Gastroesophageal sphincter (tissue), 4 donors: ENCODE measurements around the gene IMMT. TPM values are rescaled to one million over a fixed set of nuclear protein-coding genes. Genes with fewer than 3 reads are reported as not detected.
A peak's percentile ranks its signal among the peaks of the same experiment; 100 is the strongest.
"Not testable (repeated sequence)": the region's sequence is repeated elsewhere in the genome, so short reads cannot be mapped to it uniquely, and the experiment has no call there.

Experiments used
- ATAC-seq: fragments of 150-250 bp; one replicate; pipeline ENCODE4 v1.9.1; 2016; ENCODE audit warnings: mild to moderate bottlenecking, moderate library complexity
- H3K27ac ChIP-seq, 4 donors: fragments of 200-600 bp; sonication (generic) in 3 of 4; 1 replicate in 3 of 4; 2 replicates in 1 of 4; pipeline ENCODE4 v1.5.1; 2016 to 2019
- H3K27me3 ChIP-seq: fragments of 200-600 bp; sonication (generic); one replicate; pipeline ENCODE4 v1.5.1; 2019
- H3K36me3 ChIP-seq, 2 donors: fragments of 200-600 bp; sonication (generic); one replicate each; pipeline ENCODE4 v1.5.1; 2019; ENCODE audit warnings: control low read depth in 1 of 2
- H3K4me1 ChIP-seq, 3 donors: fragments of 200-600 bp; sonication (generic); 1 replicate in 2 of 3; 2 replicates in 1 of 3; pipeline ENCODE4 v1.5.1; 2016 to 2019; ENCODE audit warnings: control low read depth in 2 of 3
- H3K4me3 ChIP-seq, 2 donors: fragments of 200-600 bp; sonication (generic); one replicate each; pipeline ENCODE4 v1.5.1; 2019; ENCODE audit warnings: mild to moderate bottlenecking in 1 of 2, moderate library complexity in 1 of 2
- H3K9me3 ChIP-seq, 3 donors: fragments of 200-600 bp; sonication (generic); one replicate each; pipeline ENCODE4 v1.5.1; 2017 to 2019; ENCODE audit warnings: control low read depth in 2 of 3
- CTCF ChIP-seq, 4 experiments: fragments of 200-600 bp in 2 of 4; fragments of 450-650 bp in 2 of 4; sonication (generic) in 1 of 4; IDR thresholded peaks; one replicate each; pipeline ENCODE4 v1.5.1; 2017 to 2019; ENCODE audit warnings: antibody characterized with exemption in 4 of 4, mild to moderate bottlenecking in 2 of 4, moderate library complexity in 2 of 4
- EP300 ChIP-seq: sonication (generic); formaldehyde crosslinking; IDR thresholded peaks from one replicate; pipeline ENCODE4 v1.6.1; 2017; ENCODE audit warnings: antibody characterized with exemption, mild to moderate bottlenecking
- POLR2A ChIP-seq, 2 donors: fragments of 450-650 bp; IDR thresholded peaks; one replicate each; pipeline ENCODE4 v1.6.1; 2017; ENCODE audit warnings: antibody characterized with exemption in 2 of 2, mild to moderate bottlenecking in 2 of 2, moderate library complexity in 1 of 2
- POLR2AphosphoS5 ChIP-seq: sonication (generic); formaldehyde crosslinking; IDR thresholded peaks from one replicate; pipeline ENCODE4 v1.6.1; 2017; ENCODE audit warnings: antibody characterized with exemption
- WGBS, 2 donors: methylation state at CpG; one replicate each; pipeline ENCODE4 v1.1.5; 2018; ENCODE audit warnings: low coverage in 1 of 2; 5-methylcytosine and 5-hydroxymethylcytosine counted together
- total RNA-seq, 4 donors: library from RNA; depleted of rRNA; stranded (reverse); fragments of >200 nt; gene quantifications; one replicate each; pipeline ENCODE4 v1.1.0, GENCODE V29; 2016

IMMT gene
- total RNA-seq, 4 donors from 2014 or later: 57.3 to 72.3 (median 63.1) TPM

- no peak for TF ChIP-seq POLR2AphosphoS5
- no peak for TF ChIP-seq EP300
- TF ChIP-seq POLR2A (IDR thresholded peaks at IDR 0.05): no peak
- no peak for TF ChIP-seq CTCF (IDR thresholded peaks at IDR 0.05)
- H3K27ac ChIP-seq: peak overlapping the region in 1 of 4 donors; percentile 32
Measured at GRCh38 chr2:86202702-86203101, 7.4 kb upstream of the IMMT start.

GRCh38 chr2:86202336-86202692, 7.1 kb upstream of the IMMT start:
- H3K36me3 ChIP-seq: peaks cover 4 to 23% of the 10 kb centered on the region in 2 donors
- H3K27ac ChIP-seq: peak overlapping the region in 1 of 4 donors; percentile 32
- no peaks in the 10 kb centered on the region for H3K9me3 ChIP-seq
- TF ChIP-seq CTCF (IDR thresholded peaks at IDR 0.05) (no peak), POLR2A (IDR thresholded peaks at IDR 0.05) (no peak), POLR2AphosphoS5 (no peak), EP300 (no peak)
- no peak overlapping the region for H3K4me3 ChIP-seq
- ATAC-seq: no peak
- WGBS, 2 donors: 64 to 72% methylated on average over 2 of the region's 2 CpGs
- peaks cover 0 to 50% (median 3%) of the 10 kb centered on the region in 3 donors for H3K4me1 ChIP-seq
- no peaks in the 10 kb centered on the region for H3K27me3 ChIP-seq

More at GRCh38 chr2:86202702-86203101, 7.4 kb upstream of the IMMT start:
- H3K9me3 ChIP-seq: no peaks in the 10 kb centered on the region
- H3K4me3 ChIP-seq: no peak overlapping the region
- ATAC-seq: no peak
- WGBS, 2 donors: 68 to 88% methylated on average over 5 to 6 of the region's 9 CpGs
- H3K27me3 ChIP-seq: no peaks in the 10 kb centered on the region
- H3K4me1 ChIP-seq: peaks cover 0 to 50% (median 3%) of the 10 kb centered on the region in 3 donors
- peaks cover 4 to 26% of the 10 kb centered on the region in 2 donors for H3K36me3 ChIP-seq

- Histone ChIP-seq H3K4me1 (peaks cover 0 to 52% (median 3%) of the 10 kb centered on the region in 3 donors), H3K27ac (peak overlapping the region in 1 of 4 donors; percentile 32), H3K27me3 (no peaks in the 10 kb centered on the region), H3K36me3 (peaks cover 4 to 17% of the 10 kb centered on the region in 2 donors), H3K4me3 (no peak overlapping the region), H3K9me3 (no peaks in the 10 kb centered on the region)
- TF ChIP-seq CTCF (IDR thresholded peaks at IDR 0.05) (peak in 1 of 4 experiments; percentile 14), EP300 (no peak)
- WGBS, 2 donors: 51 to 54% methylated on average over 8 of the region's 8 CpGs
- ATAC-seq: no peak
Measured at GRCh38 chr2:86201671-86202335, 6.5 kb upstream of the IMMT start.

- Histone ChIP-seq H3K4me3 (peak overlapping the region in 1 of 2 donors; percentile 83), H3K27ac (peak overlapping the region in 1 of 4 donors; percentile 85), H3K4me1 (peaks cover 0 to 63% (median 10%) of the 10 kb centered on the region in 3 donors)
- WGBS, 2 donors: 86% methylated on average over 2 to 9 of the region's 11 CpGs
- H3K36me3 ChIP-seq, H3K9me3 ChIP-seq, H3K27me3 ChIP-seq, ATAC-seq: not testable (repeated sequence)
Measured at GRCh38 chr2:86200564-86200963, 5.3 kb upstream of the IMMT start.

GRCh38 chr2:86199834-86200177, 4.5 kb upstream of the IMMT start:
- Histone ChIP-seq H3K27me3 (no peaks in the 10 kb centered on the region), H3K4me1 (peaks cover 0 to 62% (median 10%) of the 10 kb centered on the region in 3 donors), H3K9me3 (no peaks in the 10 kb centered on the region), H3K4me3 (peak overlapping the region; percentile 64 to 83), H3K36me3 (no peaks in the 10 kb centered on the region), H3K27ac (peak overlapping the region; percentile 70 to 85 (median 82))
- WGBS, 2 donors: 1 to 5% methylated on average over 8 of the region's 8 CpGs
- no peak for ATAC-seq
- TF ChIP-seq CTCF (IDR thresholded peaks at IDR 0.05) (no peak), POLR2AphosphoS5 (no peak)
